NCI-H524 (cell line): ENCODE results near the gene ANO2.

ENCODE experiments used
- DNase-seq, 2 experiments: peaks; one replicate each; lab custom pipeline; 2025; lab: John Stamatoyannopoulos, UW

ANO2 gene

GRCh38 chr12:5622280-5622679, 322.8 kb downstream of the ANO2 start:
- DNase-seq = no peak

GRCh38 chr12:5621329-5621728, 323.7 kb downstream of the ANO2 start:
- peak in 1 of 2 experiments; percentile 15 for DNase-seq

- DNase-seq = no peak
Observed at GRCh38 chr12:5620896-5621295, 324.2 kb downstream of the ANO2 start.

GRCh38 chr12:5619628-5620027, 325.4 kb downstream of the ANO2 start:
- DNase-seq = no peak

- DNase-seq = no peak
Observed at GRCh38 chr12:5616854-5617253, 328.2 kb downstream of the ANO2 start.

GRCh38 chr12:5615760-5616159, 329.3 kb downstream of the ANO2 start:
- DNase-seq = no peak

- DNase-seq = no peak
Observed at GRCh38 chr12:5614256-5614655, 330.8 kb downstream of the ANO2 start.

- no peak for DNase-seq
Observed at GRCh38 chr12:5612556-5613410, 332.3 kb downstream of the ANO2 start.

- no peak for DNase-seq
Observed at GRCh38 chr12:5611162-5611561, 333.9 kb downstream of the ANO2 start.

GRCh38 chr12:5599378-5599777, 345.7 kb downstream of the ANO2 start:
- no peak for DNase-seq

GRCh38 chr12:5593998-5594397, 351.1 kb downstream of the ANO2 start:
- no peak for DNase-seq

- no peak for DNase-seq
Observed at GRCh38 chr12:5593086-5593485, 352.0 kb downstream of the ANO2 start.

- no peak for DNase-seq
Observed at GRCh38 chr12:5592310-5592709, 352.7 kb downstream of the ANO2 start.

- DNase-seq = no peak
Observed at GRCh38 chr12:5590316-5590715, 354.7 kb downstream of the ANO2 start.

GRCh38 chr12:5589054-5589453, 356.0 kb downstream of the ANO2 start:
- no peak for DNase-seq

GRCh38 chr12:5588591-5588990, 356.5 kb downstream of the ANO2 start:
- no peak for DNase-seq

- no peak for DNase-seq
Observed at GRCh38 chr12:5588176-5588575, 356.9 kb downstream of the ANO2 start.

- peak; percentile 41 to 73 for DNase-seq
Observed at GRCh38 chr12:5587711-5588121, 357.3 kb downstream of the ANO2 start.

- DNase-seq = no peak
Observed at GRCh38 chr12:5586201-5586600, 358.9 kb downstream of the ANO2 start.

GRCh38 chr12:5585178-5585577, 359.9 kb downstream of the ANO2 start:
- no peak for DNase-seq

GRCh38 chr12:5584412-5585175, 360.5 kb downstream of the ANO2 start:
- no peak for DNase-seq

GRCh38 chr12:5582541-5582940, 362.5 kb downstream of the ANO2 start:
- no peak for DNase-seq

- DNase-seq = no peak
Observed at GRCh38 chr12:5582018-5582417, 363.0 kb downstream of the ANO2 start.
